ENCODE data around the gene LEFTY2. TPM values are rescaled to one million over a fixed set of nuclear protein-coding genes. Genes with fewer than 3 reads are reported as not detected.

The LEFTY2 gene
- polyA plus RNA-seq, 1 donor from 2014 or later, result not detected

GRCh38 chr1:225899044-225899925 lies 41.7 kb downstream of the LEFTY2 start:
- H3K4me3 ChIP-seq (ENCODE audit: low read length), result no peak overlapping the region
- TF ChIP-seq REST (IDR thresholded peaks at IDR 0.05; ENCODE audit: borderline replicate concordance) (no peak), EZH2 (IDR thresholded peaks at IDR 0.05; ENCODE audit: borderline replicate concordance, insufficient read depth, low read length, poor library complexity, severe bottlenecking) (no peak)

GRCh38 chr1:225897595-225898514 lies 43.2 kb downstream of the LEFTY2 start:
- no peaks in the 10 kb centered on the region for H3K27me3 ChIP-seq (ENCODE audit: insufficient read depth, low read depth, low read length)
- no peaks in the 10 kb centered on the region for H4K20me1 ChIP-seq (ENCODE audit: insufficient read depth)
- H3K9me2 ChIP-seq (ENCODE audit: insufficient read depth, low read length), result no peaks in the 10 kb centered on the region
- H3K4me3 ChIP-seq (ENCODE audit: low read length), result no peak overlapping the region
- H3F3A ChIP-seq (ENCODE audit: insufficient read depth, low read length, poor library complexity, severe bottlenecking), result no peaks in the 10 kb centered on the region
- no peak overlapping the region for H3K9ac ChIP-seq (ENCODE audit: low read length)
- no peaks in the 10 kb centered on the region for H3K36me3 ChIP-seq (ENCODE audit: insufficient read depth, low read length)
- H3K9me3 ChIP-seq (ENCODE audit: low read length), result no peaks in the 10 kb centered on the region
- TF ChIP-seq TAF1 (IDR thresholded peaks at IDR 0.05; ENCODE audit: low read depth) (no peak), POLR2AphosphoS5 (IDR thresholded peaks at IDR 0.05) (no peak), EZH2 (IDR thresholded peaks at IDR 0.05; ENCODE audit: borderline replicate concordance, insufficient read depth, low read length, poor library complexity, severe bottlenecking) (no peak), CTCF (IDR thresholded peaks at IDR 0.05; ENCODE audit: poor library complexity, severe bottlenecking) (no peak), REST (IDR thresholded peaks at IDR 0.05; ENCODE audit: borderline replicate concordance) (no peak), MXI1 (conservative IDR thresholded peaks at IDR 0.05; ENCODE audit: poor library complexity, severe bottlenecking) (no peak), SMC3 (conservative IDR thresholded peaks at IDR 0.05; ENCODE audit: poor library complexity) (no peak), RAD21 (conservative IDR thresholded peaks at IDR 0.05) (no peak), EP300 (conservative IDR thresholded peaks at IDR 0.05; ENCODE audit: poor library complexity, severe bottlenecking) (no peak)
- no peak overlapping the region for H3K27ac ChIP-seq (ENCODE audit: low read length)
- no peak overlapping the region for H3K4me2 ChIP-seq (ENCODE audit: low read length)
- H3K79me2 ChIP-seq (replicated peaks; ENCODE audit: insufficient read depth, low read length), result no peaks in the 10 kb centered on the region
- H2AFZ ChIP-seq (ENCODE audit: low read depth, low read length), result no peak overlapping the region

More at GRCh38 chr1:225899044-225899925, 41.7 kb downstream of the LEFTY2 start:
- Histone ChIP-seq H4K20me1 (ENCODE audit: insufficient read depth) (no peaks in the 10 kb centered on the region), H3K9me2 (ENCODE audit: insufficient read depth, low read length) (no peaks in the 10 kb centered on the region), H3K4me2 (ENCODE audit: low read length) (no peak overlapping the region), H3K9me3 (ENCODE audit: low read length) (no peaks in the 10 kb centered on the region), H2AFZ (ENCODE audit: low read depth, low read length) (no peak overlapping the region), H3K9ac (ENCODE audit: low read length) (no peak overlapping the region), H3K27ac (ENCODE audit: low read length) (no peak overlapping the region), H3K79me2 (replicated peaks; ENCODE audit: insufficient read depth, low read length) (no peaks in the 10 kb centered on the region), H3F3A (ENCODE audit: insufficient read depth, low read length, poor library complexity, severe bottlenecking) (no peaks in the 10 kb centered on the region), H3K36me3 (ENCODE audit: insufficient read depth, low read length) (no peaks in the 10 kb centered on the region), H3K27me3 (ENCODE audit: insufficient read depth, low read depth, low read length) (no peaks in the 10 kb centered on the region)

Data from neural cell (in vitro differentiated cells).